ENCODE measurements around the gene KCNT2. TPM values are rescaled to one million over a fixed set of nuclear protein-coding genes. Genes with fewer than 3 reads are reported as not detected.
A peak's percentile ranks its signal among the peaks of the same experiment; 100 is the strongest.

The KCNT2 gene
- total RNA-seq, 1 experiment from 2014 or later: 9.1 TPM

DNA sequence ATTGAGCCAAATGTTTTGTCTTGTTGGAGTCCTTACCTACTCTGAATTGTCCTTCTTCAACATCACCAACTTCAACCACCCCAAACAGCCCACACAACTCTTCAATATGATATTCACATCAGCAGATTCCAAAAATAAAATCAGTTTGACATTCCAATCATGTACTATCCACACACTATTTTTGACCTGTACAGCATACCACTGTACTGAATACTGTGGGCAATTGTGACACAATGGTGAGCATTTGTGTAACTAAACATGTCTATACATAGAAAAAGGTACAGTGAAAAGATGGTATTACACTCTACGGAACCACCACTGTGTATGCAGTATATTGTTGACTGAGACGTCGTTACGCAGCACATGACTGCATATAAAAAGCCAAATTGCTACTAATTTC lies 223.1 kb downstream of the KCNT2 start:
- Mint-ChIP-seq H3K4me1 (no peaks in the 10 kb centered on the region), H3K9me3 (no peaks in the 10 kb centered on the region), H3K27ac (peak overlapping the region in 1 of 3 experiments; percentile 76; a peak in 2 of 7 replicates), H3K36me3 (ENCODE audit: insufficient read depth in 1 of 3, low read depth in 3 of 3) (peaks cover 2 to 8% (median 3%) of the 10 kb centered on the region in 3 experiments; a peak in 5 of 7 replicates), H3K4me3 (no peak overlapping the region), H3K27me3 (ENCODE audit: low read depth) (no peaks in the 10 kb centered on the region)
- Histone ChIP-seq H3K14ac (ENCODE audit: insufficient read depth, low read length) (no peak overlapping the region), H3K27me3 (ENCODE audit: insufficient read depth, low read length) (no peaks in the 10 kb centered on the region), H3K9me3 (ENCODE audit: control insufficient read depth, low read depth, low read length) (no peaks in the 10 kb centered on the region), H4K8ac (replicated peaks; ENCODE audit: insufficient read length, low read depth, low read length) (no peak overlapping the region), H2AFZ (ENCODE audit: low read length) (no peak overlapping the region), H3K56ac (ENCODE audit: insufficient read length, low read depth, low read length) (no peak overlapping the region), H2AK5ac (ENCODE audit: insufficient read length, low read length) (no peak overlapping the region), H4K5ac (ENCODE audit: insufficient read length, low read depth, low read length) (no peak overlapping the region), H3K27ac (ENCODE audit: insufficient read length, low read depth, low read length) (no peak overlapping the region), H3K23ac (ENCODE audit: insufficient read length, low read depth, low read length) (no peak overlapping the region), H3K79me2 (ENCODE audit: insufficient read depth, low read length) (no peaks in the 10 kb centered on the region), H3K4me1 (ENCODE audit: insufficient read depth, low read length) (no peaks in the 10 kb centered on the region), H2BK20ac (ENCODE audit: low read depth, low read length, poor library complexity, severe bottlenecking) (no peak overlapping the region), H4K20me1 (ENCODE audit: control insufficient read depth, insufficient read depth, insufficient read length) (no peaks in the 10 kb centered on the region), H4K91ac (ENCODE audit: insufficient read length, low read depth, low read length) (no peak overlapping the region), H3K23me2 (ENCODE audit: insufficient read length, low read depth, low read length, poor library complexity, severe bottlenecking) (no peaks in the 10 kb centered on the region), H3K18ac (ENCODE audit: insufficient read length, low read depth, low read length) (no peak overlapping the region), H2BK5ac (ENCODE audit: insufficient read length, low read length) (no peak overlapping the region), H3K9ac (ENCODE audit: extremely low read depth, insufficient read length, low read length) (no peak overlapping the region), H2BK12ac (ENCODE audit: insufficient read length, low read depth, low read length) (no peak overlapping the region), H3K79me1 (ENCODE audit: insufficient read depth, low read depth, low read length, poor library complexity, severe bottlenecking) (no peaks in the 10 kb centered on the region), H3K4me2 (ENCODE audit: insufficient read depth, insufficient read length, low read length) (no peak overlapping the region), H2BK15ac (ENCODE audit: low read depth, low read length) (no peak overlapping the region), H3T11ph (ENCODE audit: low read length) (no peak overlapping the region), H3K4ac (ENCODE audit: low read depth, low read length) (no peak overlapping the region), H2BK120ac (ENCODE audit: low read depth, low read length, poor library complexity, severe bottlenecking) (no peak overlapping the region)
- no peak for DNase-seq
- WGBS (ENCODE audit: extremely low coverage, insufficient read length, low lambda C conversion rate): no CpG with 5 or more reads among the region's 4 CpGs
- TF ChIP-seq CTCF (conservative IDR thresholded peaks at IDR 0.05): no peak

Measured in H9 (cell line).